Fibroblast of skin of scalp (primary cell): ENCODE measurements around the gene GGACT.
"Not testable (repeated sequence)": the region's sequence is repeated elsewhere in the genome, so short reads cannot be mapped to it uniquely, and the experiment has no call there.

Source experiments
- DNase-seq: peaks from one replicate; pipeline ENCODE4 v3.0.0-alpha.2; 2013

The GGACT gene

GRCh38 chr13:100528820-100529219 lies 59.8 kb downstream of the GGACT start:
- no peak for DNase-seq

- no peak for DNase-seq
Measured at GRCh38 chr13:100528353-100528752, 60.2 kb downstream of the GGACT start.

DNA sequence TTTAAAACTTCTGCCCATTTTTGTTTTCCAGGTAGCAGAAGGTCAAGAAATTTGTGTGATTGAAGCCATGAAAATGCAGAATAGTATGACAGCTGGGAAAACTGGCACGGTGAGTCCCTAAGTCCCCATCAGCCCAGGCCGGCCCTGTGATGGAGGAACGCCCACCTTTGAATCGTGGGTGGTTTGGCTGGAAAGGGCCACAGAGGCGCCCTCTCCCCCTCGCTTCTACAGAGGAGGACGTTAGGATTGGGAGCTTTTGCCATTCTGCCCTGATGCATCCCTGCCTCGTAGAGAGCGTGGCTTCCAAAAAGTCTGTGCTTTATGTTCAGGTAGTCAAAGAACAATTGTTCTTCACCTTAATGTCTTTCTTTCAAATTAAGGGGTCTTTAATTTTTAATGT lies 60.9 kb downstream of the GGACT start:
- no peak for DNase-seq

DNA sequence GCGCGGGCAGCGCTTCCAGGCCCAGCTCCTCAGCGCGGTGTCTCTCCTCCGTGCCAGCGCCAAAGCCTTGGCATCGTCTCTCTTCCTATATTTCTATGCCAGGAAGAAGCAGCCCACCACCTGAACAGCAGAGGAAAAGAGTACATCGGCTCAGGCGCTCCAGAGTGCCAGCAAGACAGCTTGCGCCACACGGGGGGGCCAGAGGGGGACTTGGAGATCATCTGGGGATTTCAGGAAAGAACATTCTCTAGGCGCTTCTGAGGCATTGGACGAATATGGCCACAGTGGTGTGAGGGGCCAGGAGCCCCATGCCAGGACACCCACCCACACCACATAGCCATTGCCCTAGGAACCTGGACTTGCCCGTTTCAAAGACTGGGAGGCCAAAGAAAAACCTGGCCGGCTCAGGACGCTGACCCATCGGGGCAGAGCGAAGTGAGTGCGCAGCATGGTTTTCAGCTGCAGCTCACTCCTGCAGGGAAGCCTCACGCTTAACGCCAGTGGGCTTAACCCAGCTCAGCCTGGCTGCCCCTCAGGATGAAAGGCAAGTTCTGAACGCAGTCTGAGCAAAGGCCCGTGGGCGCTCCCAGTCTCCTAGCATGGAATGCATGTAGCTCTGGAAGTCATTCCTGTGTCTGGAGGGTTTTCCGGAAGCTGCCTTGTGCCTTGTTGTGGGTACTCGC lies 62.1 kb downstream of the GGACT start:
- no peak for DNase-seq

DNA sequence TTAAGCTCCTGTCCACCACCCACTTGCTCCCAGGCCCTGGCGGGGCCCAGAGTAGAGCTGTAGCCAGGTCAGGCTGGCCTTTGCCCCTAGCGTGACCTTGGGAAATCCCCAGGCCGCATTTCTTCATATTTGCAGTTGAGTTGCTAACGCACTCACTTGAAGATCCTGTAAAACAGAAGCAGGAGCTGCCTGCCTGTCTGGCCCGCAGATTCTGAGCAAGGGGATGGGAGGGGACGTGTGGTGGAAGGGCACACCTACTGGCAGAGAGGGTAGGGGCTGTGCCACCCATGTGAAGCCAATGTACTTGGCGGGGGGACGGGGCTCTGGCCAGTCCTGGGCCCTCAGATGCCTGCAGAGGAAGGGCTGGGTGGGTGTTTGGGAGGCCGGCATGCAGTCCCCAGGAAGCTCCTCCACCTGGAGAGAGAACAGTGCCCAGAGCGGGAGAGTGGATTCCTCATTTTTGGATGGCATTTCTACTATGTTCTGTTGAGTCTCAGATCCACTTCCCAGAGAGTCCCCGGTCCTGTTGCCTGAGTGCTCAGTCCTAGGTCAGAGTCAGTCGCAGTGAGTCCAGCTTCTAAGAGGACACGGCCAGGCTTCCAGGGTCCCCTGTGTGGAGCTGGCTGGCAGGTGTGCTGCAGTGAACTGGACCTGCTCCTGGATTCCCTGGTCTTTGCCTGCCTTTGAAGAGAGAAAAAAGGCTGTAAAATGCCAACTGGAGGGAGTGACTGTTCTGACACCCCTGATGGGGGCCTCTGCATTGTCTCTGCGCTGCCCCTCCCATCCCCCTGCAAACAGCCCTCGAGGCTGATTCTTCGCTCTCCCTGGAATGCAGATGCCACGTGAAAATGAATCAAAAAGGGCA lies 62.9 kb downstream of the GGACT start:
- no peak for DNase-seq

GRCh38 chr13:100524688-100525087 lies 63.9 kb downstream of the GGACT start:
- not testable (repeated sequence) for DNase-seq

DNA sequence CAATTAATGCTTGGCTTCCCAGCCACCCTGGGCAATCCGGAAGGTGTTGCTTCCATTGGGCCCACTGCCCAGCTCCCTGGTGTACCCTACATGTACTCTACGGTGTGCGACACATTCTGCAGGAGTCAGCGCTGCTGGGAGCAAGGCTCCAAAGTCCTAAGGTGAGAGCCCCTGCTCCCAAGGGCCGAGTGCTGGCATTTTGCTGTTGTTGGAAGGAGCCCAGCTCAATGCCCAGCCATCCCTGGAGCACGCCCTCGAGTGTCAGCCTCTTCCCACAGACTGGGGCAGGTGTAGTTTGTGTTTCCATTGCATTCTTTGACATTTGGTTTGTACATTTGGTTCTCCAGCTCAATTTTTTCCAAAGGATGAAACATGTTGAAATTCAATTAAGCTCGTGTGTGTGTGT lies 64.6 kb downstream of the GGACT start:
- no peak for DNase-seq

GRCh38 chr13:100523411-100523810 lies 65.2 kb downstream of the GGACT start:
- no peak for DNase-seq

DNA sequence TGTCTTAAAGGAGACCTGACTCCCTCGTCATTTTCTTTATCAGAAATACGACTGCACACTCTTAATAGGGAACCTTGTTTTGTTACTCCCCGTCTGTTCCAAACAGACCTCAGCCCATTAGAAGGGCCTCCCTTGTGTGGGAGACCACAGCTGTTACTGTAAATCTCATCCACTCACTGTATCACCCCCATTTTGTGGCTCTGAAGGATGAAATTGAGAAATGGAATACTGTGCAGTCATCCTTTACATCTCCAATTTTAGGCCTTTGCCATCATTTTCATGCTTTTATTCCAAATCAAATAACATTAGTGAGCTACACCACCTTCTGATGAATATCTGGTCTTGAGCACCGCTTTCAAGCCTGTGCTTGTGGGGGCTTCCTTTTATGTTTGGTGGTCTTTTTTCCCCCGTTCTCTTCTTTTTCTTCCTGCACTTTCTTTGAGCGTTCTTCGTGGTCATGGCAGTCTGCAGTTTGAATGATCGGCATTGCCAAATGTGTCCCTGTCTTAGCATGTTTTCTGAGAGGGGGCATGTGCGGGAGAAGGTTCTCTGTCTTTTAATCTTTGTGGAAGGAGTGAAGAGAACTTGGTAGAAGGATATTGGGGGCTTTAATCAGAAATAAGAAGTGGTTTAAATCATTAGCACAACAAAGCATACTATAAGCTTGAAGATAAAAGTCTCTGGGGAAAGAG lies 65.8 kb downstream of the GGACT start:
- no peak for DNase-seq

- DNase-seq: no peak
Measured at GRCh38 chr13:100521851-100522617, 66.6 kb downstream of the GGACT start.

DNA sequence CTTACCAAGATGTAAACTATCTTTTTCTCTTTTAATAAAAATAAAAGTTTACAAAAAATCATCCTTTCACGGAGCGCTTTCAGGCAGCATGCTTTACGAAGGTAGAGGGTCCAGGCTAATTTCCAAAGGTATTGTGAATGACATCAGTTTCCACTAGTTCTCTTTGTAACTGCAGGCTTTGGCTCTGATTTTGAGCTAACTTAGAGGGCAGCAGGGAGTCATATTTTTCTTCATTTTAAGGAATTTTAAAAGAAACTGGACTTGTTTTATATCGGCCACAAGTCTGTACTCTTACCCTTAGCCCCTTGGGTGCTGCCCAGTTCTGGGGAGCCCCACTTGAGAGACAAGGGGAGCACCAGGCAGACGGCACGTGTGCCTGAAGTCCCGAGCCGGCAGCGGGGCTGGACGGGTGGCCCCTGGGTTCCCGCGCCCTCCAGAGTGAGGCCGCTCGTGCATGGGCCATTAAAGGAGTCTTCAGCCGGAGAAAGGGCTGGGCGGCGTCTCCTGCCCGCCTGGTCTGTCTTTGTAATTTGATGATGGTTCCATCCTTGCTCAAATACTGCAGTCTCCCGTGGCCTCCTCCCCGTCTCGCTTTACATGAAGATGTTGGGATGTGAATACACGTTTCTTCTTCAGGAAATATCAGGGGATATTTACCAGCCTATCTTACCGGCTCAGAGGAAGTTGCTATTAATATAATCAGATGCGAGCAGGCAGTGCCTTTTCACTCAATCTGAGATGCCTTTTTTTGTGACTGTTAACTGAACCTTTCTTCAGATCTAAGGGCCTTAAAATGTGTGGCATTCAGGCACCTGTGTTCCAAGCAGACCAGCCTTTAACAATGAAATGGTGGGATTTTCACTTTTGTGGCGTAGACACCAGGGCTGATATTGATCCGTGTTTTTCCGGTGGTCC lies 67.4 kb downstream of the GGACT start:
- no peak for DNase-seq

- no peak for DNase-seq
Measured at GRCh38 chr13:100519626-100520025, 69.0 kb downstream of the GGACT start.

- no peak for DNase-seq
Measured at GRCh38 chr13:100518394-100519062, 70.1 kb downstream of the GGACT start.

GRCh38 chr13:100517728-100518127 lies 70.9 kb downstream of the GGACT start:
- DNase-seq: no peak

GRCh38 chr13:100517135-100517534 lies 71.5 kb downstream of the GGACT start:
- DNase-seq: no peak

DNA sequence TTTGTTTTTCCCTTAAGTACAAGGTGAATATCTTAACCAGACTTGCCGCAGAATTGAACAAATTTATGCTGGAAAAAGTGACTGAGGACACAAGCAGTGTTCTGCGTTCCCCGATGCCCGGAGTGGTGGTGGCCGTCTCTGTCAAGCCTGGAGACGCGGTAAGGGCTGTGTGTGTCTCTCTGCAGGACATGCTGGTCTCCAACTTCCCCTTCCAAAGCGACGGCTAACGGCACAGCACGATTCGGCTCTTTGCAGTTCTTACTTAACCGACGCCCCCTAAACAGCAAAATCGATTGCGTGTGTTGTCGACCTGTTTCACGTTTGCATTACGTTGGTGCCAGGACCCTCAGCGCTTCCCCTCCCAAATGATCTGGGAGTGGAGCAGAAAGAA lies 73.2 kb downstream of the GGACT start:
- no peak for DNase-seq

GRCh38 chr13:100514788-100515409 lies 73.7 kb downstream of the GGACT start:
- DNase-seq: peak; percentile 73

- no peak for DNase-seq
Measured at GRCh38 chr13:100513987-100514670, 74.5 kb downstream of the GGACT start.

- no peak for DNase-seq
Measured at GRCh38 chr13:100513171-100513570, 75.4 kb downstream of the GGACT start.

GRCh38 chr13:100512422-100512821 lies 76.2 kb downstream of the GGACT start:
- peak; percentile 15 for DNase-seq
